Stimulated activated CD8-positive, alpha-beta memory T cell treated with anti-CD3 and anti-CD28 coated beads, Interleukin-12 subunit alpha, Interleukin-12 subunit beta, amount 100 ng/mL, for 24 hours (primary cell): ENCODE results near the gene SRD5A1.
"Not testable (repeated sequence)": the region's sequence is repeated elsewhere in the genome, so short reads cannot be mapped to it uniquely, and the experiment has no call there.

Experiments used
- DNase-seq: peaks from one replicate; pipeline ENCODE4 v3.0.0-alpha.2; 2020; ENCODE audit errors: extremely low read depth

SRD5A1 gene

GRCh38 chr5:6645571-6646362 is 12.5 kb downstream of the SRD5A1 start:
- DNase-seq = not testable (repeated sequence)

GRCh38 chr5:6649186-6649585 is 15.9 kb downstream of the SRD5A1 start:
- DNase-seq = no peak

GRCh38 chr5:6649681-6650080 is 16.4 kb downstream of the SRD5A1 start:
- no peak for DNase-seq

- DNase-seq = no peak
Observed at GRCh38 chr5:6652025-6652424, 18.8 kb downstream of the SRD5A1 start.

- DNase-seq = no peak
Observed at GRCh38 chr5:6655432-6655831, 22.2 kb downstream of the SRD5A1 start.

- no peak for DNase-seq
Observed at GRCh38 chr5:6656680-6657079, 23.4 kb downstream of the SRD5A1 start.

- DNase-seq = no peak
Observed at GRCh38 chr5:6659941-6660684, 26.9 kb downstream of the SRD5A1 start.

- no peak for DNase-seq
Observed at GRCh38 chr5:6660688-6661087, 27.4 kb downstream of the SRD5A1 start.

GRCh38 chr5:6666762-6667161 is 33.5 kb downstream of the SRD5A1 start:
- no peak for DNase-seq

- DNase-seq = no peak
Observed at GRCh38 chr5:6667648-6668047, 34.4 kb downstream of the SRD5A1 start.

GRCh38 chr5:6668717-6669116 is 35.5 kb downstream of the SRD5A1 start:
- not testable (repeated sequence) for DNase-seq

- DNase-seq = no peak
Observed at GRCh38 chr5:6673031-6673430, 39.8 kb downstream of the SRD5A1 start.

- DNase-seq = no peak
Observed at GRCh38 chr5:6673963-6674362, 40.7 kb downstream of the SRD5A1 start.

- DNase-seq = no peak
Observed at GRCh38 chr5:6674421-6674820, 41.2 kb downstream of the SRD5A1 start.

- no peak for DNase-seq
Observed at GRCh38 chr5:6674886-6675285, 41.6 kb downstream of the SRD5A1 start.

- no peak for DNase-seq
Observed at GRCh38 chr5:6675784-6676491, 42.7 kb downstream of the SRD5A1 start.

- no peak for DNase-seq
Observed at GRCh38 chr5:6676702-6677101, 43.5 kb downstream of the SRD5A1 start.

GRCh38 chr5:6678385-6678784 is 45.1 kb downstream of the SRD5A1 start:
- no peak for DNase-seq

- no peak for DNase-seq
Observed at GRCh38 chr5:6680922-6681321, 47.7 kb downstream of the SRD5A1 start.

- no peak for DNase-seq
Observed at GRCh38 chr5:6681682-6682081, 48.4 kb downstream of the SRD5A1 start.

- no peak for DNase-seq
Observed at GRCh38 chr5:6682239-6682638, 49.0 kb downstream of the SRD5A1 start.

GRCh38 chr5:6683241-6683640 is 50.0 kb downstream of the SRD5A1 start:
- DNase-seq = no peak

GRCh38 chr5:6684075-6684474 is 50.8 kb downstream of the SRD5A1 start:
- no peak for DNase-seq
